Prostate gland (tissue), 2 donors: Measurements from ENCODE around the gene EN1. TPM values are rescaled to one million over a fixed set of nuclear protein-coding genes. Genes with fewer than 3 reads are reported as not detected.

Source experiments
- DNase-seq: peaks from one replicate; pipeline ENCODE4 v3.0.0-alpha.2; 2019; ENCODE audit warnings: low spot score
- H3K27ac ChIP-seq, 2 donors: fragments of 200-600 bp; sonication (generic); 2 replicates each; pipeline ENCODE4 v1.5.1; 2017 to 2019
- H3K27me3 ChIP-seq: fragments of 200-600 bp; sonication (generic); replicated peaks from 2 replicates; pipeline ENCODE4 v1.5.1; 2019; ENCODE audit not compliant: insufficient read depth
- H3K36me3 ChIP-seq, 2 donors: fragments of 200-600 bp; sonication (generic); 1 replicate in 1 of 2; 2 replicates in 1 of 2; pipeline versions ENCODE4 v1.5.1 to v1.8.1; 2017 to 2019
- H3K4me1 ChIP-seq: fragments of 200-600 bp; sonication (generic); replicated peaks from 2 replicates; pipeline ENCODE4 v1.5.1; 2019
- H3K4me3 ChIP-seq, 2 donors: fragments of 200-600 bp; sonication (generic); 2 replicates each; pipeline ENCODE4 v1.5.1; 2017 to 2019
- H3K9me3 ChIP-seq: fragments of 200-600 bp; sonication (generic); 2 replicates; pipeline ENCODE4 v1.5.1; 2017
- POLR2A ChIP-seq: fragments of 450-650 bp; IDR thresholded peaks from one replicate; pipeline ENCODE4 v1.6.1; 2016; ENCODE audit warnings: antibody characterized with exemption, mild to moderate bottlenecking
- POLR2AphosphoS5 ChIP-seq: sonication (generic); formaldehyde crosslinking; IDR thresholded peaks from one replicate; pipeline ENCODE4 v1.6.1; 2017; ENCODE audit warnings: antibody characterized with exemption
- WGBS: methylation state at CpG from one replicate; pipeline ENCODE4 v1.1.5; 2018; 5-methylcytosine and 5-hydroxymethylcytosine counted together
- intact Hi-C: fragments of 100-400 bp; cut with DNase I; formaldehyde crosslinking; loops from one replicate; pipeline ENCODE4 v1.14.2; 2022
- total RNA-seq, 2 donors: library from RNA; depleted of rRNA; stranded (reverse); fragments of >200 nt; gene quantifications; one replicate each; pipeline ENCODE4 v1.1.0, GENCODE V29; 2016
- TF ChIP-seq, protein P1 (sequence below), 4 experiments: fragments of 200-600 bp in 2 of 4; fragments of 450-650 bp in 2 of 4; sonication (generic) in 2 of 4; IDR thresholded peaks; 1 replicate in 3 of 4; 2 replicates in 1 of 4; pipeline ENCODE4 v1.5.1; 2016 to 2019; ENCODE audit warnings: antibody characterized with exemption in 4 of 4, mild to moderate bottlenecking in 2 of 4, moderate library complexity in 2 of 4

Gene EN1
- total RNA-seq, 2 donors from 2014 or later: 0.09 TPM; not detected in 1

DNA sequence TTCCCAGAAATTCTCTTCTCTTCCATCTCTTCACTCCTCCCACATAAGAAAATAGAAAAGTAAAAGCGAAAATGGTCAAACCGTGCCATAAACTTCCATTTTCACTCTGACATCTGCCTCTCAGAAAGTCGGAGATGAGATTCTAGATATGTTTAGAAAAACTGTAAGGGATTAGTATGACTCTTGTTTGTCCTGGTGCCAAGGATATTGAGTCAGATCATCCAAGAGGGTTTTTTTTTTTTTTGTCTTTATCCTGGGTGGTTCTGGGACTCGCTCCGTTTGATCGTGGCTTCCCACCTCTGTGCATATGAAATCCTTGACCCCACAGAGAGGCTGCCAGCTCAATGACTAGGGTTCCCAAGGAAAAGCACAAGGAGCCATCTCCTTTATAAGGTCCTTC lies 17.3 kb downstream of the EN1 start:
- Histone ChIP-seq H3K27ac (no peak overlapping the region), H3K36me3 (no peaks in the 10 kb centered on the region), H3K4me1 (no peaks in the 10 kb centered on the region), H3K27me3 (peaks cover 22% of the 10 kb centered on the region), H3K4me3 (no peak overlapping the region), H3K9me3 (no peaks in the 10 kb centered on the region)
- TF ChIP-seq POLR2AphosphoS5: no peak
- TF ChIP-seq POLR2A: no peak
- TF ChIP-seq, protein P1, sequence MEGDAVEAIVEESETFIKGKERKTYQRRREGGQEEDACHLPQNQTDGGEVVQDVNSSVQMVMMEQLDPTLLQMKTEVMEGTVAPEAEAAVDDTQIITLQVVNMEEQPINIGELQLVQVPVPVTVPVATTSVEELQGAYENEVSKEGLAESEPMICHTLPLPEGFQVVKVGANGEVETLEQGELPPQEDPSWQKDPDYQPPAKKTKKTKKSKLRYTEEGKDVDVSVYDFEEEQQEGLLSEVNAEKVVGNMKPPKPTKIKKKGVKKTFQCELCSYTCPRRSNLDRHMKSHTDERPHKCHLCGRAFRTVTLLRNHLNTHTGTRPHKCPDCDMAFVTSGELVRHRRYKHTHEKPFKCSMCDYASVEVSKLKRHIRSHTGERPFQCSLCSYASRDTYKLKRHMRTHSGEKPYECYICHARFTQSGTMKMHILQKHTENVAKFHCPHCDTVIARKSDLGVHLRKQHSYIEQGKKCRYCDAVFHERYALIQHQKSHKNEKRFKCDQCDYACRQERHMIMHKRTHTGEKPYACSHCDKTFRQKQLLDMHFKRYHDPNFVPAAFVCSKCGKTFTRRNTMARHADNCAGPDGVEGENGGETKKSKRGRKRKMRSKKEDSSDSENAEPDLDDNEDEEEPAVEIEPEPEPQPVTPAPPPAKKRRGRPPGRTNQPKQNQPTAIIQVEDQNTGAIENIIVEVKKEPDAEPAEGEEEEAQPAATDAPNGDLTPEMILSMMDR (IDR thresholded peaks at IDR 0.05): no peak
- 72% methylated on average over 6 of the region's 6 CpGs for WGBS
- no peak for DNase-seq
- intact Hi-C loops: no loop called here

- WGBS: 85% methylated on average over 1 of the region's 1 CpG
- no peak for DNase-seq
- intact Hi-C loops: no loop called here
- Histone ChIP-seq H3K4me1 (no peaks in the 10 kb centered on the region), H3K27me3 (no peaks in the 10 kb centered on the region), H3K9me3 (no peaks in the 10 kb centered on the region), H3K36me3 (no peaks in the 10 kb centered on the region), H3K4me3 (no peak overlapping the region), H3K27ac (no peak overlapping the region)
- TF ChIP-seq POLR2A (no peak), POLR2AphosphoS5 (no peak)
- TF ChIP-seq, protein P1 (IDR thresholded peaks at IDR 0.05): no peak
Measured at GRCh38 chr2:118826093-118826492, 21.4 kb downstream of the EN1 start.

DNA sequence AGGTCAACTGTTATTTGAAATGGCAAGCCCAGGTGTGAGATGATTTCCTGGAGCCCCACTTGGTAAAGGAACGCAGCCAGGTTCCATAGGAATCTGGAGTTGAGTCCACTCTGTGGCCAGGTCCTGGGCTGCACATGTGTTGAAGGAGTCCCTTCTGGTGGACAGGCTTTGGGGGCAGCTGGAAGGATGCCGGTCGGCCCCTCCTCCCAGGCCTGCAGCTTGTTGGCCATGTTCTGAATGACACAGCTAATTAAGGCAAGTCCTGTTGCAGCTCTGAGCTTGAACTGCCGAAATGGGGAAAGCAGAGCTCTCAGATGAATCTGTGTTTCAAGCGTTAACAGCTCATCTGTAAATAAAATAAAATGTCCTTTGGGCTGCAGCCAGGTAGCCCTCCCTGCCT lies 23.8 kb downstream of the EN1 start:
- no peak for TF ChIP-seq POLR2A
- TF ChIP-seq, protein P1 (IDR thresholded peaks at IDR 0.05): no peak
- no peak for TF ChIP-seq POLR2AphosphoS5
- H3K4me3 ChIP-seq: no peak overlapping the region
- DNase-seq: no peak
- no peaks in the 10 kb centered on the region for H3K9me3 ChIP-seq
- H3K4me1 ChIP-seq: no peaks in the 10 kb centered on the region
- H3K36me3 ChIP-seq: no peaks in the 10 kb centered on the region
- intact Hi-C loops: no loop called here
- no peak overlapping the region for H3K27ac ChIP-seq
- WGBS: 23% methylated on average over 5 of the region's 5 CpGs
- no peaks in the 10 kb centered on the region for H3K27me3 ChIP-seq

DNA sequence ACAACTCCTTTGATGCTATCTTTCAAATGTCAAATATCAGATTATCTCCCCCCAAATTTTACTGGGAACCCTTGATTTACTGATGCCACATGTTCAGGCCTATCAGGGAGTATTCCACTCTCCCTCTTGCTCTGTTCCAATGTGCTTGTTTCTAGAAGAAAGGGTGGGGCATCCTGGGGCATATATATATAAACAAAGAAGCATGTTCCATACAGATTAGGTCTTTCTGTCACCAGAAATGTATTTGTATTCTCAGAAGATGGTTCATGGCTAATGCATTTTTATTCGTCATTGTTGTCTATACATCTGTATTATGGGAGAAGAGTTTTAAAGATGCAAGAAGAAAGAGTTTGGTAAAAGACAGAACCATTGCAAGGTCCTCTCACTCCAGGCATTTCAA lies 24.9 kb downstream of the EN1 start:
- Histone ChIP-seq H3K4me3 (no peak overlapping the region), H3K36me3 (no peaks in the 10 kb centered on the region), H3K27me3 (no peaks in the 10 kb centered on the region), H3K4me1 (no peaks in the 10 kb centered on the region), H3K9me3 (no peaks in the 10 kb centered on the region), H3K27ac (no peak overlapping the region)
- DNase-seq: no peak
- TF ChIP-seq POLR2AphosphoS5: no peak
- TF ChIP-seq POLR2A: no peak
- TF ChIP-seq, protein P1 (IDR thresholded peaks at IDR 0.05): no peak
- WGBS: 55% methylated on average over 1 of the region's 1 CpG
- intact Hi-C loops: no loop called here

DNA sequence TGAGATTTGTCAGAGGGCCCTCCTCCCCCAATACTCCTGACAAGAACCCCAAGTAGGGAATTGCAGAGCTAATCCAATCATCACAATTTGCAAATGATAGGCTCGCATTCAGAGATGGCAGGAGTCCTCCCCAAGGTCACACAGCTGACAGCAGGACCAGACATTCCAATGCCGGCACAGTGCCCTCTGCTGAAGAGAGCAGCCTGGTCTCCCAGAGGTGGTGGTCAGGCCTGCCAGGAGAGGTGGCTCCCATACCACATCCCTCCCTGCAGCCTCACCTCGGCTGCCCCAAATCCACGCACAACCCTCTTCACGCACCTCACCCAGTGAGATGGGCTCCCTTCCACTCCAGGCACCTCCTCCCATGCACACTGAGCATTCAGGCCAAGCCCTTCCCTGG lies 25.4 kb downstream of the EN1 start:
- intact Hi-C loops: no loop called here
- H3K27me3 ChIP-seq: no peaks in the 10 kb centered on the region
- no peak overlapping the region for H3K4me3 ChIP-seq
- H3K9me3 ChIP-seq: no peaks in the 10 kb centered on the region
- H3K36me3 ChIP-seq: no peaks in the 10 kb centered on the region
- DNase-seq: no peak
- TF ChIP-seq, protein P1 (IDR thresholded peaks at IDR 0.05): no peak
- TF ChIP-seq POLR2A (no peak), POLR2AphosphoS5 (no peak)
- H3K27ac ChIP-seq: no peak overlapping the region
- no peaks in the 10 kb centered on the region for H3K4me1 ChIP-seq
- WGBS: 82% methylated on average over 5 of the region's 5 CpGs
